HepG2 (cell line): ENCODE data around the gene GRB7. TPM values are rescaled to one million over a fixed set of nuclear protein-coding genes. Genes with fewer than 3 reads are reported as not detected.

ENCODE experiments used
- AHR ChIP-seq: IDR thresholded peaks from 2 replicates; pipeline ENCODE4 v1.6.1; 2018; ENCODE audit warnings: missing genetic modification reagents, missing compliant biosample characterization
- ATAD3A ChIP-seq: sonication (generic); formaldehyde crosslinking; IDR thresholded peaks from 2 replicates; pipeline ENCODE4 v1.4.0; 2020; ENCODE audit warnings: missing genetic modification reagents
- ATF4 ChIP-seq, 2 experiments: fragments of 450-650 bp in 1 of 2; sonication (generic) in 1 of 2; formaldehyde crosslinking; IDR thresholded peaks; 2 replicates each; pipeline versions ENCODE4 v1.5.0 to v1.8.0; 2020 to 2022; ENCODE audit warnings: mild to moderate bottlenecking in 1 of 2, missing genetic modification reagents in 1 of 2
- CCDC6 ChIP-seq: sonication (generic); formaldehyde crosslinking; IDR thresholded peaks from 2 replicates; pipeline ENCODE4 v1.8.1; 2022; ENCODE audit warnings: mild to moderate bottlenecking, missing genetic modification reagents, moderate library complexity
- CHD4 ChIP-seq: fragments of 200-600 bp; sonication (generic); IDR thresholded peaks from 2 replicates; pipeline ENCODE4 v1.7.0; 2017; ENCODE audit warnings: mild to moderate bottlenecking, low read length, borderline replicate concordance
- GATAD2A ChIP-seq: IDR thresholded peaks from 2 replicates; pipeline ENCODE4 v1.6.1; 2016
- HNF4A ChIP-seq: sonication (generic); formaldehyde crosslinking; IDR thresholded peaks from 2 replicates; pipeline ENCODE4 v1.4.0; 2020; ENCODE audit warnings: missing genetic modification reagents
- IRX3 ChIP-seq: sonication (generic); formaldehyde crosslinking; IDR thresholded peaks from 2 replicates; pipeline ENCODE4 v1.8.1; 2023; ENCODE audit warnings: mild to moderate bottlenecking, low read depth, missing genetic modification reagents, borderline replicate concordance
- MAF1 ChIP-seq: sonication (generic); formaldehyde crosslinking; IDR thresholded peaks from 2 replicates; pipeline ENCODE4 v1.5.0; 2020; ENCODE audit warnings: missing genetic modification reagents, borderline replicate concordance
- MAFF ChIP-seq: IDR thresholded peaks from 2 replicates; pipeline ENCODE4 v1.6.1; 2011; ENCODE audit warnings: low read depth, low read length, improper control_type of control experiment
- MLLT10 ChIP-seq: sonication (generic); formaldehyde crosslinking; IDR thresholded peaks from 2 replicates; pipeline ENCODE4 v1.4.0; 2020; ENCODE audit warnings: missing genetic modification reagents
- NAIF1 ChIP-seq: sonication (generic); formaldehyde crosslinking; IDR thresholded peaks from 2 replicates; pipeline ENCODE4 v1.5.0; 2020; ENCODE audit warnings: mild to moderate bottlenecking, missing genetic modification reagents, borderline replicate concordance
- NBN ChIP-seq: fragments of 450-650 bp; conservative IDR thresholded peaks from 2 replicates; pipeline ENCODE4 v1.6.1; 2017
- NFKB2 ChIP-seq: sonication (generic); formaldehyde crosslinking; IDR thresholded peaks from 2 replicates; pipeline ENCODE4 v1.4.0; 2020; ENCODE audit warnings: missing genetic modification reagents, borderline replicate concordance
- ONECUT2 ChIP-seq: sonication (generic); formaldehyde crosslinking; IDR thresholded peaks from 2 replicates; pipeline ENCODE4 v1.4.0; 2020; ENCODE audit warnings: missing genetic modification reagents
- PAF1 ChIP-seq: IDR thresholded peaks from 2 replicates; pipeline ENCODE4 v1.6.1; 2016; ENCODE audit warnings: missing genetic modification reagents, missing compliant biosample characterization
- POGZ ChIP-seq: sonication (generic); formaldehyde crosslinking; IDR thresholded peaks from 2 replicates; pipeline ENCODE4 v1.4.0; 2020; ENCODE audit warnings: mild to moderate bottlenecking, missing genetic modification reagents
- POLR2A ChIP-seq, 2 experiments: IDR thresholded peaks; 2 replicates each; pipeline ENCODE4 v1.6.1; 2011; ENCODE audit warnings: low read depth in 2 of 2, low read length in 2 of 2, mild to moderate bottlenecking in 1 of 2, moderate library complexity in 1 of 2; ENCODE audit not compliant: insufficient read depth in 1 of 2
- TEAD2 ChIP-seq: sonication (generic); formaldehyde crosslinking; IDR thresholded peaks from 2 replicates; pipeline ENCODE4 v1.9.0; 2021; ENCODE audit warnings: missing genetic modification reagents
- ZBTB38 ChIP-seq: sonication (generic); formaldehyde crosslinking; IDR thresholded peaks from 2 replicates; pipeline ENCODE4 v1.5.1; 2020; ENCODE audit warnings: mild to moderate bottlenecking, missing genetic modification reagents
- ZFP90 ChIP-seq: sonication (generic); formaldehyde crosslinking; IDR thresholded peaks from 2 replicates; pipeline ENCODE4 v1.8.0; 2022; ENCODE audit warnings: missing genetic modification reagents, mild to moderate bottlenecking, inconsistent platforms, borderline replicate concordance
- ZNF329 ChIP-seq: sonication (generic); formaldehyde crosslinking; IDR thresholded peaks from 2 replicates; pipeline ENCODE4 v1.9.0; 2021; ENCODE audit warnings: low read depth, mild to moderate bottlenecking, missing genetic modification reagents
- ZNF7 ChIP-seq: IDR thresholded peaks from 2 replicates; pipeline ENCODE4 v1.6.1; 2016; ENCODE audit warnings: missing biosample characterization, missing genetic modification reagents
- ZNF782 ChIP-seq: sonication (generic); formaldehyde crosslinking; IDR thresholded peaks from 2 replicates; pipeline ENCODE4 v1.4.0; 2020; ENCODE audit warnings: missing genetic modification reagents, mild to moderate bottlenecking, borderline replicate concordance
- ZSCAN20 ChIP-seq: sonication (generic); formaldehyde crosslinking; IDR thresholded peaks from 2 replicates; pipeline ENCODE4 v1.4.0; 2020; ENCODE audit warnings: missing genetic modification reagents, mild to moderate bottlenecking, borderline replicate concordance
- ZSCAN21 ChIP-seq: sonication (generic); formaldehyde crosslinking; IDR thresholded peaks from 2 replicates; pipeline ENCODE4 v1.8.0; 2022; ENCODE audit warnings: mild to moderate bottlenecking, missing genetic modification reagents, moderate library complexity, borderline replicate concordance
- polyA plus RNA-seq, 8 experiments: library from polyadenylated mRNA; depleted of rRNA in 3 of 8; stranded (reverse) in 7 of 8; unstranded in 1 of 8; fragments of >200 nt; fragmentation: Illumina TruSeq in 4 of 8; extraction: Trizol in 4 of 8; gene quantifications; 2 replicates each; pipeline versions ENCODE4 v1.2.1 to v1.2.3, GENCODE V29; 2011 to 2016; ENCODE audit warnings: low read depth in 4 of 8, missing spikeins in 1 of 8, mixed read lengths in 1 of 8; ENCODE audit not compliant: insufficient read depth in 1 of 8
- total RNA-seq, 5 experiments: library from RNA; depleted of rRNA; stranded (reverse); fragments of >200 nt; fragmentation: Illumina TruSeq; extraction: Trizol; gene quantifications; 2 replicates each; pipeline ENCODE4 v1.2.3, GENCODE V29; 2016; ENCODE audit warnings: low read depth in 1 of 5
- TF ChIP-seq, protein P1 (sequence below): sonication (generic); formaldehyde crosslinking; IDR thresholded peaks from 2 replicates; pipeline ENCODE4 v1.5.1; 2020; ENCODE audit warnings: missing genetic modification reagents, mild to moderate bottlenecking, borderline replicate concordance
- TF ChIP-seq, protein P2 (sequence below): IDR thresholded peaks from 2 replicates; pipeline ENCODE4 v1.6.1; 2016

The GRB7 gene
- total and polyA plus RNA-seq, 2 of the 13 experiments (the other 11 are each of a cell fraction or from before 2014, with no cell fraction given), result 60.2 to 77.7 TPM

DNA sequence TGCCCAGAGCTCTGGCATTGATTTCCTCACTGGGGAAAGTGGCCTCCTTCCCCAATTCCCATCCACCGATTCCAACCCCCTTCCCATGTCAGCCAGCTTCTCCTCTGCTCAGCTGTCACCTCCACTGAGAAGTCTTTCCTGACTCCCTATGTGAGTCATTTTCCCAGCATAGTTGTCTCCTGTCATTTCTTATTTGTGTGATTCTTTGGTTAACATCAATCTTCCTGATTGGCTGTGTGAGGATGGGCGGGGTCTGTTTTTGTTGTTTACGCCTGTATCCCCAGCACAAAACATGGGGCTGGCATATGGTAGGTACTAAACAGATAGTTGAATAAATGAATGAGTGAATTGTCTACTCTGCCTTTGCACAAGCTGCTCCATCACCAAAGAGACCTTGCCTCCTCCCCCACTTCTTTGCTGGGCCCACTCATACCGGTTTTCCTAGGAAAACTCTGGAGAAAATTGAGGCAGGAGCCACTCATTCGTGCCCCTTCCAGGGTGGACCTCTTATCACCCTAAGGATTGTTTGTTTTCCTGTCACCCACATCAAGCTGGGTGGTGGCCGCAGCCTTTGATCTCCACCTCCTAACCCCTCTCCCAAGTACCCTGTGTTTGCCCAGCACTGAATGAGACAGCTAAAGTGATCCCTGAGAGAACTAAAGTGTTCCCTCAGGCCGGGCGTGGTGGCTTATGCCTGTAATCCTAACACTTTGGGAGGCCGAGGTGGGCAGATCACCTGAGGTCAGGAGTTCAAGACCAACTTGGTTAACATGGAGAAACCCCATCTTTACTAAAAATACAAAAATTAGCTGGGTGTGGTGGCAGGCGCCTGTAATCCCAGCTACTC, 1.2 kb upstream of the GRB7 start (continued):
- TF ChIP-seq, protein P1, sequence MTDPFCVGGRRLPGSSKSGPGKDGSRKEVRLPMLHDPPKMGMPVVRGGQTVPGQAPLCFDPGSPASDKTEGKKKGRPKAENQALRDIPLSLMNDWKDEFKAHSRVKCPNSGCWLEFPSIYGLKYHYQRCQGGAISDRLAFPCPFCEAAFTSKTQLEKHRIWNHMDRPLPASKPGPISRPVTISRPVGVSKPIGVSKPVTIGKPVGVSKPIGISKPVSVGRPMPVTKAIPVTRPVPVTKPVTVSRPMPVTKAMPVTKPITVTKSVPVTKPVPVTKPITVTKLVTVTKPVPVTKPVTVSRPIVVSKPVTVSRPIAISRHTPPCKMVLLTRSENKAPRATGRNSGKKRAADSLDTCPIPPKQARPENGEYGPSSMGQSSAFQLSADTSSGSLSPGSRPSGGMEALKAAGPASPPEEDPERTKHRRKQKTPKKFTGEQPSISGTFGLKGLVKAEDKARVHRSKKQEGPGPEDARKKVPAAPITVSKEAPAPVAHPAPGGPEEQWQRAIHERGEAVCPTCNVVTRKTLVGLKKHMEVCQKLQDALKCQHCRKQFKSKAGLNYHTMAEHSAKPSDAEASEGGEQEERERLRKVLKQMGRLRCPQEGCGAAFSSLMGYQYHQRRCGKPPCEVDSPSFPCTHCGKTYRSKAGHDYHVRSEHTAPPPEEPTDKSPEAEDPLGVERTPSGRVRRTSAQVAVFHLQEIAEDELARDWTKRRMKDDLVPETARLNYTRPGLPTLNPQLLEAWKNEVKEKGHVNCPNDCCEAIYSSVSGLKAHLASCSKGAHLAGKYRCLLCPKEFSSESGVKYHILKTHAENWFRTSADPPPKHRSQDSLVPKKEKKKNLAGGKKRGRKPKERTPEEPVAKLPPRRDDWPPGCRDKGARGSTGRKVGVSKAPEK, result no peak
- TF ChIP-seq ZNF329 (CRISPR knock-in tag) (no peak), MAF1 (CRISPR knock-in tag) (no peak), ZSCAN21 (CRISPR knock-in tag) (no peak), NAIF1 (CRISPR knock-in tag) (no peak), ZFP90 (CRISPR knock-in tag) (no peak), MLLT10 (CRISPR knock-in tag) (no peak), CHD4 (0 out of 2 replicates have a peak, but pooled peaks have one; percentile 65), PAF1 (CRISPR knock-in tag) (no peak), NFKB2 (CRISPR knock-in tag) (no peak), ZNF7 (no peak), ZBTB38 (no peak), TEAD2 (no peak), POLR2A (IDR thresholded peaks at IDR 0.05; ENCODE audit: insufficient read depth in 1 of 2, low read depth in 2 of 2, low read length in 2 of 2) (0 out of 4 replicates have a peak, but pooled peaks of 1 of the 2 experiments have one; percentile 0), CCDC6 (CRISPR knock-in tag) (peak; percentile 67; the same call in 1 of the 2 replicates), ATF4 (CRISPR knock-in tag; IDR thresholded peaks at IDR 0.05) (0 out of 4 replicates have a peak, but pooled peaks of 1 of the 2 experiments have one; percentile 19), ZNF782 (no peak), POGZ (CRISPR knock-in tag) (no peak), NBN (no peak), GATAD2A (peak; percentile 94), AHR (CRISPR knock-in tag) (peak; percentile 46; the same call in 1 of the 2 replicates), HNF4A (CRISPR knock-in tag) (peak; percentile 78), IRX3 (CRISPR knock-in tag) (no peak), ONECUT2 (no peak), ZSCAN20 (CRISPR knock-in tag) (no peak), MAFF (no peak), ATAD3A (CRISPR knock-in tag) (no peak)
- TF ChIP-seq, protein P2, sequence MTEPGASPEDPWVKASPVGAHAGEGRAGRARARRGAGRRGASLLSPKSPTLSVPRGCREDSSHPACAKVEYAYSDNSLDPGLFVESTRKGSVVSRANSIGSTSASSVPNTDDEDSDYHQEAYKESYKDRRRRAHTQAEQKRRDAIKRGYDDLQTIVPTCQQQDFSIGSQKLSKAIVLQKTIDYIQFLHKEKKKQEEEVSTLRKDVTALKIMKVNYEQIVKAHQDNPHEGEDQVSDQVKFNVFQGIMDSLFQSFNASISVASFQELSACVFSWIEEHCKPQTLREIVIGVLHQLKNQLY (CRISPR knock-in tag), result peak; percentile 60; the same call in 1 of the 2 replicates
